M059J (cell line): ENCODE results near the gene FSIP1. TPM values are rescaled to one million over a fixed set of nuclear protein-coding genes. Genes with fewer than 3 reads are reported as not detected.
A peak's percentile ranks its signal among the peaks of the same experiment; 100 is the strongest.
"Not testable (repeated sequence)": the region's sequence is repeated elsewhere in the genome, so short reads cannot be mapped to it uniquely, and the experiment has no call there.

Experiments
- DNase-seq: peaks from one replicate; pipeline ENCODE4 v3.0.0-alpha.2; 2012; ENCODE audit warnings: low read depth
- total RNA-seq: library from RNA; depleted of rRNA; stranded (reverse); fragments of >200 nt; shearing (Covaris generic); gene quantifications from 2 replicates; pipeline ENCODE4 v1.2.3, GENCODE V29; 2014; rRNA removed

FSIP1 gene
- total RNA-seq = 0.64 and 0.76 TPM in 2 replicates

GRCh38 chr15:39782441-39783138 is at the start of gene FSIP1:
FSIP1 (minus strand) TSS chr15:39782841; CDS start chr15:39776524, 6,317 bp downstream.
- peak; percentile 94 for DNase-seq

- DNase-seq = no peak
Observed at GRCh38 chr15:39830166-39830565, 47.5 kb upstream of the FSIP1 start.

- DNase-seq = peak; percentile 62
Observed at GRCh38 chr15:39828374-39828931, 45.8 kb upstream of the FSIP1 start.

- DNase-seq = no peak
Observed at GRCh38 chr15:39826975-39827374, 44.3 kb upstream of the FSIP1 start.

- no peak for DNase-seq
Observed at GRCh38 chr15:39823634-39824033, 41.0 kb upstream of the FSIP1 start.

GRCh38 chr15:39820050-39820602 is 37.5 kb upstream of the FSIP1 start:
- DNase-seq = no peak

GRCh38 chr15:39819533-39819932 is 36.9 kb upstream of the FSIP1 start:
- DNase-seq = no peak

GRCh38 chr15:39817892-39818291 is 35.3 kb upstream of the FSIP1 start:
- DNase-seq = no peak

GRCh38 chr15:39814489-39814888 is 31.8 kb upstream of the FSIP1 start:
- no peak for DNase-seq

GRCh38 chr15:39812651-39813050 is 30.0 kb upstream of the FSIP1 start:
- not testable (repeated sequence) for DNase-seq

- no peak for DNase-seq
Observed at GRCh38 chr15:39808909-39809308, 26.3 kb upstream of the FSIP1 start.

- no peak for DNase-seq
Observed at GRCh38 chr15:39807791-39808190, 25.1 kb upstream of the FSIP1 start.

GRCh38 chr15:39804026-39804425 is 21.4 kb upstream of the FSIP1 start:
- DNase-seq = peak; percentile 8

GRCh38 chr15:39803016-39803415 is 20.4 kb upstream of the FSIP1 start:
- no peak for DNase-seq

GRCh38 chr15:39801641-39802309 is 19.1 kb upstream of the FSIP1 start:
- peak; percentile 18 for DNase-seq

- no peak for DNase-seq
Observed at GRCh38 chr15:39799552-39800011, 16.9 kb upstream of the FSIP1 start.

- no peak for DNase-seq
Observed at GRCh38 chr15:39798382-39798781, 15.7 kb upstream of the FSIP1 start.

GRCh38 chr15:39797407-39797806 is 14.8 kb upstream of the FSIP1 start:
- DNase-seq = no peak

- no peak for DNase-seq
Observed at GRCh38 chr15:39796601-39797000, 14.0 kb upstream of the FSIP1 start.

GRCh38 chr15:39795486-39795885 is 12.8 kb upstream of the FSIP1 start:
- no peak for DNase-seq

GRCh38 chr15:39794954-39795353 is 12.3 kb upstream of the FSIP1 start:
- DNase-seq = no peak

GRCh38 chr15:39793923-39794322 is 11.3 kb upstream of the FSIP1 start:
- DNase-seq = no peak
